NCI-H1436 treated with DMSO at 0.1 percent for 48 hours (cell line): ENCODE measurements around the gene TEX52.
"Not testable (repeated sequence)": the region's sequence is repeated elsewhere in the genome, so short reads cannot be mapped to it uniquely, and the experiment has no call there.

Experiments used
- DNase-seq: peaks from one replicate; lab custom pipeline; 2025; lab: John Stamatoyannopoulos, UW

Gene TEX52

GRCh38 chr12:2857021-2857431 lies at the start of gene TEX52:
Gene TEX52 (minus strand): TSS chr12:2857039. CDS start chr12:2857026, 13 bp downstream.
- DNase-seq: no peak

- no peak for DNase-seq
Observed at GRCh38 chr12:2904260-2904659, 47.4 kb upstream of the TEX52 start.

- no peak for DNase-seq
Observed at GRCh38 chr12:2902272-2902880, 45.5 kb upstream of the TEX52 start.

- no peak for DNase-seq
Observed at GRCh38 chr12:2900642-2901041, 43.8 kb upstream of the TEX52 start.

- DNase-seq: no peak
Observed at GRCh38 chr12:2897418-2897817, 40.6 kb upstream of the TEX52 start.

- DNase-seq: no peak
Observed at GRCh38 chr12:2895511-2895910, 38.7 kb upstream of the TEX52 start.

GRCh38 chr12:2895051-2895451 lies 38.2 kb upstream of the TEX52 start:
- DNase-seq: no peak

- no peak for DNase-seq
Observed at GRCh38 chr12:2893007-2893406, 36.2 kb upstream of the TEX52 start.

GRCh38 chr12:2892246-2892645 lies 35.4 kb upstream of the TEX52 start:
- DNase-seq: no peak

- DNase-seq: no peak
Observed at GRCh38 chr12:2891240-2892053, 34.6 kb upstream of the TEX52 start.

- peak; percentile 83 for DNase-seq
Observed at GRCh38 chr12:2890388-2891239, 33.8 kb upstream of the TEX52 start, which contains the start of gene TULP3. Gene TULP3 (plus strand): TSS chr12:2890891. CDS start chr12:2890948, 57 bp downstream.

- no peak for DNase-seq
Observed at GRCh38 chr12:2890001-2890387, 33.2 kb upstream of the TEX52 start.

GRCh38 chr12:2886768-2887450 lies 30.1 kb upstream of the TEX52 start:
- DNase-seq: no peak

- DNase-seq: no peak
Observed at GRCh38 chr12:2884810-2885209, 28.0 kb upstream of the TEX52 start.

GRCh38 chr12:2879853-2880252 lies 23.0 kb upstream of the TEX52 start:
- DNase-seq: no peak

GRCh38 chr12:2877953-2878732 lies 21.3 kb upstream of the TEX52 start:
- peak; percentile 74 for DNase-seq

- DNase-seq: peak; percentile 27
Observed at GRCh38 chr12:2877047-2877952, 20.5 kb upstream of the TEX52 start, which contains the start of the genes FOXM1 and RHNO1. Gene FOXM1 (minus strand): TSS chr12:2877174. CDS start chr12:2874478, 2,696 bp downstream. Gene RHNO1 (plus strand): TSS chr12:2877223. CDS start chr12:2885367, 8,144 bp downstream.

- no peak for DNase-seq
Observed at GRCh38 chr12:2876431-2877046, 19.7 kb upstream of the TEX52 start.

- not testable (repeated sequence) for DNase-seq
Observed at GRCh38 chr12:2868986-2869632, 12.3 kb upstream of the TEX52 start.
